Measurements from ENCODE around the gene MSRB3.

DNA sequence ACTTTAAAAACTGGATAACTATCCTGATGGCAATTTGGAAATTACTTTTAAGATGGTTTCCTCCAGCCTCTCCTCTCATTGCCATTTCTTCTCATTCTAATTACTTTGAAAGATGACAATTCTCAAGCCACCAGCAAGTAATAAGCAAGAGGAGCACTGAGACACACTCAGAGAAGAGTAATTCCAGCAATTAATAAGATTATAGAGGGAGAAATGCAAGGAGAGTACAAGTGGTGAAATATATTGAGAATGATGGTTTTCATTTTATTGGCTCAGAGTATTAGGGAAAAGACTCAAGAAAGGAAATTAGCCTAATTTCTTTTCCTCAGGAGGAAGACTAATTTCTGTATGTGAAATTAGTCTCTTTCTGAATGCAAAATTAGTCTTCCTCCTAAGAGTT lies 20.5 kb upstream of the MSRB3 start:
- TF ChIP-seq, protein P1, sequence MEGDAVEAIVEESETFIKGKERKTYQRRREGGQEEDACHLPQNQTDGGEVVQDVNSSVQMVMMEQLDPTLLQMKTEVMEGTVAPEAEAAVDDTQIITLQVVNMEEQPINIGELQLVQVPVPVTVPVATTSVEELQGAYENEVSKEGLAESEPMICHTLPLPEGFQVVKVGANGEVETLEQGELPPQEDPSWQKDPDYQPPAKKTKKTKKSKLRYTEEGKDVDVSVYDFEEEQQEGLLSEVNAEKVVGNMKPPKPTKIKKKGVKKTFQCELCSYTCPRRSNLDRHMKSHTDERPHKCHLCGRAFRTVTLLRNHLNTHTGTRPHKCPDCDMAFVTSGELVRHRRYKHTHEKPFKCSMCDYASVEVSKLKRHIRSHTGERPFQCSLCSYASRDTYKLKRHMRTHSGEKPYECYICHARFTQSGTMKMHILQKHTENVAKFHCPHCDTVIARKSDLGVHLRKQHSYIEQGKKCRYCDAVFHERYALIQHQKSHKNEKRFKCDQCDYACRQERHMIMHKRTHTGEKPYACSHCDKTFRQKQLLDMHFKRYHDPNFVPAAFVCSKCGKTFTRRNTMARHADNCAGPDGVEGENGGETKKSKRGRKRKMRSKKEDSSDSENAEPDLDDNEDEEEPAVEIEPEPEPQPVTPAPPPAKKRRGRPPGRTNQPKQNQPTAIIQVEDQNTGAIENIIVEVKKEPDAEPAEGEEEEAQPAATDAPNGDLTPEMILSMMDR (IDR thresholded peaks at IDR 0.05), result no peak
- TF ChIP-seq POLR2A (IDR thresholded peaks at IDR 0.05) (no peak), EP300 (IDR thresholded peaks at IDR 0.05) (no peak), POLR2AphosphoS5 (IDR thresholded peaks at IDR 0.05) (no peak)
